Neural cell (in vitro differentiated cells): ENCODE results near the gene FAM174A.

Source experiments
- CTCF ChIP-seq: fragments of 450-650 bp; IDR thresholded peaks from 2 replicates; pipeline ENCODE4 v1.5.1; 2014; ENCODE audit warnings: antibody characterized with exemption, mild to moderate bottlenecking, moderate library complexity; ENCODE audit not compliant: poor library complexity, severe bottlenecking
- EP300 ChIP-seq: fragments of 450-650 bp; conservative IDR thresholded peaks from 2 replicates; pipeline ENCODE4 v1.6.1; 2014; ENCODE audit warnings: antibody characterized with exemption, mild to moderate bottlenecking, moderate library complexity; ENCODE audit not compliant: poor library complexity, severe bottlenecking
- EZH2 ChIP-seq: fragments of 200-600, 300-800 bp; shearing (Covaris generic), sonication (generic); IDR thresholded peaks from 2 replicates; pipeline ENCODE4 v1.6.1; 2014; ENCODE audit warnings: antibody characterized with exemption, low read length, borderline replicate concordance, mild to moderate bottlenecking; ENCODE audit not compliant: insufficient read depth, poor library complexity, severe bottlenecking
- POLR2AphosphoS5 ChIP-seq: IDR thresholded peaks from 2 replicates; pipeline ENCODE4 v1.6.1; 2012
- RAD21 ChIP-seq: fragments of 450-650 bp; conservative IDR thresholded peaks from 2 replicates; pipeline ENCODE4 v1.6.1; 2014; ENCODE audit warnings: antibody characterized with exemption, mild to moderate bottlenecking, moderate library complexity
- REST ChIP-seq: IDR thresholded peaks from 2 replicates; pipeline ENCODE4 v1.6.1; 2012; ENCODE audit warnings: borderline replicate concordance
- TAF1 ChIP-seq: IDR thresholded peaks from 2 replicates; pipeline ENCODE4 v1.6.1; 2012; ENCODE audit warnings: low read depth

GRCh38 chr5:100616981-100617380 is 81.8 kb downstream of the FAM174A start:
- TF ChIP-seq CTCF (no peak), EP300 (no peak), REST (no peak), EZH2 (no peak), POLR2AphosphoS5 (no peak), RAD21 (no peak), TAF1 (no peak)
